Activated naive CD4-positive, alpha-beta T cell treated with anti-CD3 and anti-CD28 coated beads, Interleukin-2, amount 50 U/mL, for 72 hours (primary cell): ENCODE measurements around the gene HSPA1B. TPM values are rescaled to one million over a fixed set of nuclear protein-coding genes. Genes with fewer than 3 reads are reported as not detected.
A peak's percentile ranks its signal among the peaks of the same experiment; 100 is the strongest.
"Not testable (repeated sequence)": the region's sequence is repeated elsewhere in the genome, so short reads cannot be mapped to it uniquely, and the experiment has no call there.

Experiments used
- ATAC-seq, 2 donors: fragments of 150-1000 bp; cut with Tn5 transposase; 2 replicates each; pipeline ENCODE4 v1.10.0; 2021; ENCODE audit warnings: mild to moderate bottlenecking in 2 of 2, moderate library complexity in 2 of 2
- DNase-seq, 2 donors: peaks; one replicate each; pipeline ENCODE4 v3.0.0; 2021 to 2022; ENCODE audit warnings: low spot score in 2 of 2
- H3K27ac Mint-ChIP-seq, 2 donors: one replicate each; pipeline ENCODE4 v1.8.0; 2022; ENCODE audit warnings: mild to moderate bottlenecking in 2 of 2, mixed read lengths in 2 of 2
- H3K36me3 Mint-ChIP-seq, 2 donors: one replicate each; pipeline ENCODE4 v1.8.0; 2022; ENCODE audit warnings: mixed read lengths in 2 of 2
- H3K9me3 Mint-ChIP-seq, 2 donors: one replicate each; pipeline ENCODE4 v1.8.0; 2022; ENCODE audit warnings: mixed read lengths in 2 of 2
- total RNA-seq, 2 donors: library from RNA; stranded (reverse); gene quantifications; one replicate each; pipeline ENCODE4 v1.2.3, GENCODE V29; 2022

The HSPA1B gene
- total RNA-seq, result 100 to 1,000 TPM in 1 of 2 donors, 10 to 100 TPM in 1; 53.8 to 171 TPM

- Mint-ChIP-seq H3K27ac (peak within 1 kb of the TSS; percentile 90 to 94), H3K36me3 (peaks cover 6 to 19% of the 10 kb centered on the region in 2 donors), H3K9me3 (no peaks in the 10 kb centered on the region)
- DNase-seq (peak; percentile 91 to 97), ATAC-seq (peak; percentile 83 to 84)
Observed at GRCh38 chr6:31827286-31828079, at the start of gene HSPA1B. Gene HSPA1B, plus strand, starts transcription at chr6:31827738. Its CDS starts 213 bp downstream, at chr6:31827951.

GRCh38 chr6:31778193-31778592 is 49.3 kb upstream of the HSPA1B start:
- peaks cover 0 to 5% of the 10 kb centered on the region in 2 donors for H3K36me3 Mint-ChIP-seq
- DNase-seq, result no peak
- no peaks in the 10 kb centered on the region for H3K9me3 Mint-ChIP-seq
- H3K27ac Mint-ChIP-seq, result no peak overlapping the region
- no peak for ATAC-seq

- no peak for DNase-seq
- Mint-ChIP-seq H3K27ac (no peak overlapping the region), H3K36me3 (peaks cover 0 to 9% of the 10 kb centered on the region in 2 donors), H3K9me3 (no peaks in the 10 kb centered on the region)
- no peak for ATAC-seq
Observed at GRCh38 chr6:31778999-31779885, 48.3 kb upstream of the HSPA1B start.

- Mint-ChIP-seq H3K27ac (no peak overlapping the region), H3K9me3 (no peaks in the 10 kb centered on the region), H3K36me3 (peaks cover 0 to 11% of the 10 kb centered on the region in 2 donors)
- DNase-seq (no peak), ATAC-seq (no peak)
Observed at GRCh38 chr6:31779908-31780307, 47.6 kb upstream of the HSPA1B start.

- no peaks in the 10 kb centered on the region for H3K9me3 Mint-ChIP-seq
- H3K27ac Mint-ChIP-seq, result peak overlapping the region in 1 of 2 donors; percentile 63
- ATAC-seq (no peak), DNase-seq (no peak)
- H3K36me3 Mint-ChIP-seq, result peaks cover 0 to 11% of the 10 kb centered on the region in 2 donors
Observed at GRCh38 chr6:31780507-31781243, 46.9 kb upstream of the HSPA1B start.

- Mint-ChIP-seq H3K36me3 (peaks cover 0 to 11% of the 10 kb centered on the region in 2 donors), H3K27ac (peak overlapping the region in 1 of 2 donors; percentile 63), H3K9me3 (no peaks in the 10 kb centered on the region)
- ATAC-seq (no peak), DNase-seq (no peak)
Observed at GRCh38 chr6:31781244-31782125, 46.1 kb upstream of the HSPA1B start.

GRCh38 chr6:31782126-31782855 is 45.2 kb upstream of the HSPA1B start:
- Mint-ChIP-seq H3K36me3 (peaks cover 0 to 11% of the 10 kb centered on the region in 2 donors), H3K27ac (no peak overlapping the region), H3K9me3 (no peaks in the 10 kb centered on the region)
- ATAC-seq (no peak), DNase-seq (no peak)

GRCh38 chr6:31784098-31784925 is 43.2 kb upstream of the HSPA1B start:
- Mint-ChIP-seq H3K27ac (no peak overlapping the region), H3K36me3 (peaks cover 0 to 12% of the 10 kb centered on the region in 2 donors), H3K9me3 (no peaks in the 10 kb centered on the region)
- DNase-seq, result no peak
- no peak for ATAC-seq

- ATAC-seq (no peak), DNase-seq (no peak)
- H3K36me3 Mint-ChIP-seq, result peaks cover 2 to 18% of the 10 kb centered on the region in 2 donors
- H3K9me3 Mint-ChIP-seq, result no peaks in the 10 kb centered on the region
- peak overlapping the region in 1 of 2 donors; percentile 60 for H3K27ac Mint-ChIP-seq
Observed at GRCh38 chr6:31785475-31785874, 42.1 kb upstream of the HSPA1B start.

GRCh38 chr6:31791324-31792089 is 36.0 kb upstream of the HSPA1B start:
- Mint-ChIP-seq H3K9me3 (no peaks in the 10 kb centered on the region), H3K36me3 (peaks cover 5 to 18% of the 10 kb centered on the region in 2 donors), H3K27ac (peak overlapping the region in 1 of 2 donors; percentile 8)
- no peak for ATAC-seq
- DNase-seq, result peak in 1 of 2 donors; percentile 57

- no peak for DNase-seq
- ATAC-seq, result no peak
- peak overlapping the region in 1 of 2 donors; percentile 91 for H3K27ac Mint-ChIP-seq
- H3K36me3 Mint-ChIP-seq, result peaks cover 5 to 18% of the 10 kb centered on the region in 2 donors
- no peaks in the 10 kb centered on the region for H3K9me3 Mint-ChIP-seq
Observed at GRCh38 chr6:31792090-31792374, 35.5 kb upstream of the HSPA1B start.

GRCh38 chr6:31792761-31793171 is 34.8 kb upstream of the HSPA1B start:
- Mint-ChIP-seq H3K36me3 (peaks cover 5 to 18% of the 10 kb centered on the region in 2 donors), H3K27ac (peak overlapping the region in 1 of 2 donors; percentile 91), H3K9me3 (no peaks in the 10 kb centered on the region)
- peak in 1 of 2 donors; percentile 26 for ATAC-seq
- no peak for DNase-seq

- H3K36me3 Mint-ChIP-seq, result peaks cover 5 to 18% of the 10 kb centered on the region in 2 donors
Observed at GRCh38 chr6:31793927-31794245, 33.7 kb upstream of the HSPA1B start.

GRCh38 chr6:31794294-31794865 is 33.2 kb upstream of the HSPA1B start:
- Mint-ChIP-seq H3K27ac (peak overlapping the region; percentile 81 to 91), H3K36me3 (peaks cover 5 to 16% of the 10 kb centered on the region in 2 donors), H3K9me3 (no peaks in the 10 kb centered on the region)
- DNase-seq (no peak), ATAC-seq (no peak)

More at GRCh38 chr6:31793927-31794245, 33.7 kb upstream of the HSPA1B start:
- not testable (repeated sequence) for H3K9me3 Mint-ChIP-seq, DNase-seq, ATAC-seq
- H3K27ac Mint-ChIP-seq, result peak overlapping the region; percentile 18 to 91
